Loucy (cell line): Measurements from ENCODE around the gene LRRC19.

ENCODE experiments used
- CTCF ChIP-seq: fragments of 200-600 bp; sonication (generic); conservative IDR thresholded peaks from 2 replicates; pipeline ENCODE4 v1.5.1; 2014; ENCODE audit warnings: mild to moderate bottlenecking, antibody characterized with exemption, low read length
- EZH2phosphoT487 ChIP-seq: fragments of 200-600 bp; IDR thresholded peaks from 2 replicates; pipeline ENCODE4 v1.6.1; 2018; ENCODE audit warnings: antibody characterized with exemption, mild to moderate bottlenecking, moderate library complexity, borderline replicate concordance

GRCh38 chr9:26955222-26955903 is 50.1 kb downstream of the LRRC19 start:
- TF ChIP-seq CTCF (no peak), EZH2phosphoT487 (no peak)
